ENCODE data around the gene SPAG8. TPM values are rescaled to one million over a fixed set of nuclear protein-coding genes. Genes with fewer than 3 reads are reported as not detected.
A peak's percentile ranks its signal among the peaks of the same experiment; 100 is the strongest.

Gene SPAG8
- 1 to 10 TPM; 1.1 to 4.5 (median 2.3) TPM for total RNA-seq
- 1 to 10 TPM; 1.7 to 2.5 (median 1.7) TPM for polyA plus RNA-seq
- long read RNA-seq, donor 1 = 0 reads
- long read RNA-seq, donor 2 = 0 reads

- DNase-seq = peak; percentile 98
- TF ChIP-seq POLR2A (IDR thresholded peaks at IDR 0.05) (peak in 1 of 3 donors; percentile 6), POLR2AphosphoS5 (IDR thresholded peaks at IDR 0.05) (peak; percentile 75 to 86 (median 80)), CTCF (IDR thresholded peaks at IDR 0.05 in 8 of 11, conservative IDR thresholded peaks at IDR 0.05 in 3 of 11) (peak in 1 of 11 experiments; percentile 28)
- Histone ChIP-seq H3K27ac (peak within 1 kb of the TSS; percentile 42 to 99 (median 79)), H3K4me1 (peaks cover 17 to 49% (median 35%) of the 10 kb centered on the region in 6 donors), H3K4me3 (peak within 1 kb of the TSS; percentile 25 to 77 (median 61)), H3K9me3 (no peaks in the 10 kb centered on the region), H3K36me3 (peaks cover 0 to 26% (median 12%) of the 10 kb centered on the region in 6 donors), H3K27me3 (replicated peaks in 1 of 7) (no peaks in the 10 kb centered on the region)
- intact Hi-C loops (cut with DNase I; ENCODE audit: low total_unique reads) = no loop called here
- 0 to 2% (median 1%) methylated on average over 23 to 28 of the region's 28 CpGs for WGBS, 5 donors
Observed at GRCh38 chr9:35812025-35812602, at the start of gene SPAG8. Gene SPAG8 (minus strand): TSS chr9:35812262. CDS start chr9:35812147, 115 bp downstream.

- intact Hi-C loops (cut with DNase I; ENCODE audit: low total_unique reads) = no loop called here
- WGBS, 5 donors = 69 to 78% (median 73%) methylated on average over 12 of the region's 12 CpGs
- TF ChIP-seq POLR2AphosphoS5 (IDR thresholded peaks at IDR 0.05) = no peak
- TF ChIP-seq CTCF (IDR thresholded peaks at IDR 0.05 in 8 of 11, conservative IDR thresholded peaks at IDR 0.05 in 3 of 11) = no peak
- no peak for TF ChIP-seq POLR2A (IDR thresholded peaks at IDR 0.05)
- Histone ChIP-seq H3K36me3 (no peaks in the 10 kb centered on the region), H3K27me3 (replicated peaks in 1 of 7) (peaks cover 0 to 48% (median 0%) of the 10 kb centered on the region in 7 donors), H3K4me1 (peaks cover 0 to 11% (median 0%) of the 10 kb centered on the region in 6 donors), H3K27ac (no peak overlapping the region), H3K9me3 (no peaks in the 10 kb centered on the region), H3K4me3 (no peak overlapping the region)
- DNase-seq = no peak
Observed at GRCh38 chr9:35861161-35861897, 49.3 kb upstream of the SPAG8 start.

GRCh38 chr9:35859990-35860339 lies 47.9 kb upstream of the SPAG8 start:
- intact Hi-C loops (cut with DNase I; ENCODE audit: low total_unique reads) = no loop called here
- no peak for TF ChIP-seq POLR2A (IDR thresholded peaks at IDR 0.05)
- no peak for TF ChIP-seq POLR2AphosphoS5 (IDR thresholded peaks at IDR 0.05)
- no peak for TF ChIP-seq CTCF (IDR thresholded peaks at IDR 0.05 in 8 of 11, conservative IDR thresholded peaks at IDR 0.05 in 3 of 11)
- 39 to 65% (median 49%) methylated on average over 2 to 3 of the region's 3 CpGs for WGBS, 5 donors
- peaks cover 0 to 48% (median 0%) of the 10 kb centered on the region in 7 donors for H3K27me3 ChIP-seq (replicated peaks in 1 of 7)
- H3K4me3 ChIP-seq = no peak overlapping the region
- H3K27ac ChIP-seq = no peak overlapping the region
- peaks cover 0 to 11% (median 0%) of the 10 kb centered on the region in 6 donors for H3K4me1 ChIP-seq
- H3K36me3 ChIP-seq = no peaks in the 10 kb centered on the region
- H3K9me3 ChIP-seq = no peaks in the 10 kb centered on the region
- no peak for DNase-seq

Data from spleen (tissue), 13 donors.